Measurements from ENCODE around the gene SCIMP.
"Not testable (repeated sequence)": the region's sequence is repeated elsewhere in the genome, so short reads cannot be mapped to it uniquely, and the experiment has no call there.

The SCIMP gene

GRCh38 chr17:5233492-5233891, 1.2 kb downstream of the SCIMP start:
- H3K27ac ChIP-seq (ENCODE audit: low read length); H3K9ac ChIP-seq (ENCODE audit: low read depth, low read length); H3K27me3 ChIP-seq (ENCODE audit: insufficient read depth, low read length); H3K9me3 ChIP-seq (ENCODE audit: insufficient read depth, low read depth, low read length); H3K36me3 ChIP-seq (ENCODE audit: insufficient read depth, low read depth, low read length); H3K4me1 ChIP-seq (ENCODE audit: insufficient read depth, low read length); H3K4me3 ChIP-seq (ENCODE audit: low read length): not testable (repeated sequence)

- no peak overlapping the region for H3K4me3 ChIP-seq (ENCODE audit: low read length)
- H3K9ac ChIP-seq (ENCODE audit: low read depth, low read length), result no peak overlapping the region
- H3K27me3 ChIP-seq (ENCODE audit: insufficient read depth, low read length), result no peaks in the 10 kb centered on the region
- H3K9me3 ChIP-seq (ENCODE audit: insufficient read depth, low read depth, low read length), result no peaks in the 10 kb centered on the region
- no peaks in the 10 kb centered on the region for H3K4me1 ChIP-seq (ENCODE audit: insufficient read depth, low read length)
- no peaks in the 10 kb centered on the region for H3K36me3 ChIP-seq (ENCODE audit: insufficient read depth, low read depth, low read length)
- no peak overlapping the region for H3K27ac ChIP-seq (ENCODE audit: low read length)
Measured at GRCh38 chr17:5226940-5227878, 7.5 kb downstream of the SCIMP start.

DNA sequence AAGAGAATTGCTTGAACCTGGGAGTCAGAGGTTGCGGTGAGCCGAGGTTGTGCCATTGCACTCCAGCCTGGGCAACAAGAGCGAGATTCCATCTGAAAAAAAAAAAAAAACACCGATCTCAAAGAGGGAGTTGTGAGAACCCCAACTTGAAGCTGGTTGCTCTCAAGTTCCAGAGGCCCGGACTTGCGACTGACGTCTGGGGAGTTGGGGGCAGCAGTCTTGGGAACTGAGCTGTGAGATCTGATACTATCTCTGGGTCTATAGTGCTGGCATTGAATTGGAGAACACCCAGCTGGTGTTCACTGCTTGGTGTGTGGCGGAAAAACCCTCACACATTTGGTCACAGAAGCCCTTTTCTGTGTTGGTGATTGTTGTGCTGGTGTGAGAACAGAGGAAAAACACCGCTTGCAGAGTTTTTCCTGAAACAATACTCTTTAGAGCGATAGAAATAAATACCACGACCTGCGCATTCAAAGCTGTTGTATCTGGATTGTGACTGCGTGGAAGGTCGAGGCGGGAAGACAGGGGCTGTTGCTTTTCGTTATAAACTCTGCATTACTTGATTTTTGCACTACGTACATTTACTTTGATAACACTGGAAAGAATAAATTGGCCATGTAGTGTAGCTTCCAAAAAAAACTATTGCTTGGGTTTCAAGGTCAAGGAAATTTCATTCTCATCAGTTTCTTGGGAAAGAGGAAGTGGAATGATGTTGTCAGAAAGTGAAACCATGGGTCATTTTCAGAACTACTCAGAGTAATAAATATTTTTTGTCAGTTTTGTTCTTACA, 8.8 kb downstream of the SCIMP start:
- Histone ChIP-seq H3K4me1 (ENCODE audit: insufficient read depth, low read length) (no peaks in the 10 kb centered on the region), H3K27ac (ENCODE audit: low read length) (no peak overlapping the region), H3K9ac (ENCODE audit: low read depth, low read length) (no peak overlapping the region), H3K27me3 (ENCODE audit: insufficient read depth, low read length) (no peaks in the 10 kb centered on the region), H3K9me3 (ENCODE audit: insufficient read depth, low read depth, low read length) (no peaks in the 10 kb centered on the region), H3K36me3 (ENCODE audit: insufficient read depth, low read depth, low read length) (no peaks in the 10 kb centered on the region), H3K4me3 (ENCODE audit: low read length) (no peak overlapping the region)

DNA sequence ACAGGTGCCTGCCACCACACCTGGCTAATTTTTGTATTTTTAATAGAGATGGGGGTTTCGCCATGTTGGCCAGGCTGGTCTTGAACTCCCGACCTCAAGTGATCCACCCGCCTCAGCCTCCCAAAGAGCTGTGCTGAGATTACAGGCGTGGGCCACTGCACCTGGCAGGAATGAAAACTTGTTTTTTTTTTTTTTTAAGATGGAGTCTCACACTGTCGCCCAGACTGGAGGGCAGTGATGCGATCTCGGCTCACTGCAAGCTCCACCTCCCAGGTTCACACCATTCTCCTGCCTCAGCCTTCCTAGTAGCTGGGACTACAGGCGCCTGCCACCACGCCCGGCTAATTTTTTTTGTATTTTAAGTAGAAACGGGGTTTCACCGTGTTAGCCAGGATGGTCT, 12.7 kb downstream of the SCIMP start:
- H3K4me1 ChIP-seq (ENCODE audit: insufficient read depth, low read length); H3K36me3 ChIP-seq (ENCODE audit: insufficient read depth, low read depth, low read length); H3K27ac ChIP-seq (ENCODE audit: low read length); H3K4me3 ChIP-seq (ENCODE audit: low read length); H3K9ac ChIP-seq (ENCODE audit: low read depth, low read length); H3K27me3 ChIP-seq (ENCODE audit: insufficient read depth, low read length); H3K9me3 ChIP-seq (ENCODE audit: insufficient read depth, low read depth, low read length): not testable (repeated sequence)

DNA sequence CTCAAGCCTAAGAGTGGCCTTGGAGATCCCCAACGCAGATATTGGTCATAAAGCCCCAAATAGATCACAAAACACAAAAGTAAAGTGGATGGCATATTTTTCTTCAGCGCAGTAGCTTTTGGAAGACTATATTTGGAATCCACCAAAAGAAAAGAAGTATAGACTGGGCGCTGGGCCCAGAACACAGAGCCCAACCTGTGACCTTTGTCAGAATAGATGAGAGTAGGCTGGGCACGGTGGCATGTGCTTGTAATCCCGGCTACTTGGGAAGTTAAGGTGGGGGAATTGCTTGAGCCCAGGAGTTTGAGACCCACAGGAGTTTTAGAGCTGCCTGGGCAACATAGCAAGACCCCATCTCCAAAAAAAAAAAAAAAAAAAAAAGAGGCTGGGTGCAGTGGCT, 14.6 kb downstream of the SCIMP start:
- Histone ChIP-seq H3K27ac (ENCODE audit: low read length) (no peak overlapping the region), H3K27me3 (ENCODE audit: insufficient read depth, low read length) (no peaks in the 10 kb centered on the region), H3K9me3 (ENCODE audit: insufficient read depth, low read depth, low read length) (no peaks in the 10 kb centered on the region), H3K4me1 (ENCODE audit: insufficient read depth, low read length) (no peaks in the 10 kb centered on the region), H3K9ac (ENCODE audit: low read depth, low read length) (no peak overlapping the region), H3K36me3 (ENCODE audit: insufficient read depth, low read depth, low read length) (no peaks in the 10 kb centered on the region; the same call in 1 of the 2 replicates), H3K4me3 (ENCODE audit: low read length) (no peak overlapping the region)

DNA sequence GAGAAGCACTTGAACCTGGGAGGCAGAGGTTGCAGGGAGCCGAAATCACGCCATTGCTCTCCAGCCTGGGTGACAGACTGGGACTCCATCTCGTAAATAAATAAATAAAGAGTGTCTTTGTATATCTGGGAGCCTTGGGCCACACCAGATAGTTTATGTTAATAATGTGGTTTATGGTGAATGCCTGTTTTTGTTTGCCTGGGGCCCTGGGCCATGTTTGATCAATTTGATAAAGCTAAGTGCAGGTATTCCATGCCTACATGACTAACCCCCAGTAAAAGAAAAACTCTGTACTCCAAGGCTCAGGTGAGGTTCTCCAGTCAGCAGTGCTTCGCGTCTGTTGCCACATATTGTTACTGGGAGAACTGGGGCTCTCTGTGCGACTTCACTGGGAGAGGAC, 15.1 kb downstream of the SCIMP start:
- no peaks in the 10 kb centered on the region for H3K27me3 ChIP-seq (ENCODE audit: insufficient read depth, low read length)
- no peaks in the 10 kb centered on the region; the same call in 1 of the 2 replicates for H3K36me3 ChIP-seq (ENCODE audit: insufficient read depth, low read depth, low read length)
- H3K4me1 ChIP-seq (ENCODE audit: insufficient read depth, low read length), result no peaks in the 10 kb centered on the region
- H3K9me3 ChIP-seq (ENCODE audit: insufficient read depth, low read depth, low read length), result no peaks in the 10 kb centered on the region
- H3K27ac ChIP-seq (ENCODE audit: low read length), result no peak overlapping the region
- H3K4me3 ChIP-seq (ENCODE audit: low read length), result no peak overlapping the region
- no peak overlapping the region for H3K9ac ChIP-seq (ENCODE audit: low read depth, low read length)

- not testable (repeated sequence) for H3K4me3 ChIP-seq (ENCODE audit: low read length); H3K27ac ChIP-seq (ENCODE audit: low read length); H3K36me3 ChIP-seq (ENCODE audit: insufficient read depth, low read depth, low read length); H3K27me3 ChIP-seq (ENCODE audit: insufficient read depth, low read length); H3K9ac ChIP-seq (ENCODE audit: low read depth, low read length); H3K4me1 ChIP-seq (ENCODE audit: insufficient read depth, low read length); H3K9me3 ChIP-seq (ENCODE audit: insufficient read depth, low read depth, low read length)
Measured at GRCh38 chr17:5217562-5217961, 17.1 kb downstream of the SCIMP start.

DNA sequence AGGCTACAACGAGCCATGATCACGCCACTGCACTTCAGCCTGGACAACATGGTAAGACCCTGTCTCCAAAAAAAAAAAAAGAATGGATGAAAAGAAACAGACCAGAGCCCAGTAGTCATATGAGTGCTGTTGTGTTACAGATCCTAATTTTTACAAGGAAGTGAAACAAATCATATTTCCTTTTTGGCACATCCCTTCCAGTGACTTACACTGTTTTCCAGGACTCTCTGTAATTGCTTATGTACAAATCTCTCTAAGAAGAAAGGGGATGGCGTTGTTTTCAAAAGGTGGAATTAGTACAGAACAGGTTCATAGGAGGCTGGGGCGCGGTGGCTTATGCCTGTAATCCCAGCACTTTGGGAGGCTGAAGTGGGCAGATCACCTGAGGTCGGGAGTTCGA, 23.2 kb downstream of the SCIMP start:
- no peaks in the 10 kb centered on the region for H3K4me1 ChIP-seq (ENCODE audit: insufficient read depth, low read length)
- H3K36me3 ChIP-seq (ENCODE audit: insufficient read depth, low read depth, low read length), result no peaks in the 10 kb centered on the region; the same call in 1 of the 2 replicates
- no peaks in the 10 kb centered on the region for H3K9me3 ChIP-seq (ENCODE audit: insufficient read depth, low read depth, low read length)
- H3K9ac ChIP-seq (ENCODE audit: low read depth, low read length), result no peak overlapping the region
- no peak overlapping the region for H3K27ac ChIP-seq (ENCODE audit: low read length)
- H3K4me3 ChIP-seq (ENCODE audit: low read length), result no peak overlapping the region
- no peaks in the 10 kb centered on the region for H3K27me3 ChIP-seq (ENCODE audit: insufficient read depth, low read length)

DNA sequence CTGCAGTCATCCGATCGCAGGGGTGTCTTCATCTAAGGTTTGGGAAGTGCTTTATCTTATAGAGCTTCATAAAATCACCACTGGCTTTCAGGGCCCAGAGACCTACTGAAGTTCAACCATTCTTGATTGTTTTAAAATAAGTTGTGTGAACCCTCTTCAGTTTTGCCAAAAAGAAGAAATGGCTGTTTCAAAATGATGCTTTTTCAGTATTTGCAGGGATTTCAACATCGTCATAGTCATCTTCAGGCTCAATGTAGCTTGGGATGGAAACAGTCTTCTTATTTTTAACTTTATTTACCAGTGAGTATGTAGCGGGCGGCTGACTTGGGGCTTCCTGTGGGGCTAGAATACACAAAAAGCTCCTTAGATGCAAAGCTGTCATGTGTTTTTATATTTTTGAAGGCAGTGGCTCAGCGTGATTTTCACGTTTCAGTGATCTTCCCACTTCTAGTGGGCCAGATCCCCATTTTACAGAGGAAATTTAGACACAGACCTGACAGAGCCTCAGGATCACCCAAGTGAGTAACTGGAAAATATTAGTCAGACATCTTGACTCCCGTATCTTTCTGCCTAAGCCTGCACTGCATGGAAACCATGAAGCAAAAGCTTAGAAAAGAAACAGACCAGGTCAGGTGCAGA, 23.9 kb downstream of the SCIMP start:
- no peak overlapping the region for H3K27ac ChIP-seq (ENCODE audit: low read length)
- H3K27me3 ChIP-seq (ENCODE audit: insufficient read depth, low read length), result no peaks in the 10 kb centered on the region
- no peaks in the 10 kb centered on the region for H3K4me1 ChIP-seq (ENCODE audit: insufficient read depth, low read length)
- no peak overlapping the region for H3K4me3 ChIP-seq (ENCODE audit: low read length)
- H3K9me3 ChIP-seq (ENCODE audit: insufficient read depth, low read depth, low read length), result no peaks in the 10 kb centered on the region
- no peak overlapping the region for H3K9ac ChIP-seq (ENCODE audit: low read depth, low read length)
- H3K36me3 ChIP-seq (ENCODE audit: insufficient read depth, low read depth, low read length), result no peaks in the 10 kb centered on the region; the same call in 1 of the 2 replicates

DNA sequence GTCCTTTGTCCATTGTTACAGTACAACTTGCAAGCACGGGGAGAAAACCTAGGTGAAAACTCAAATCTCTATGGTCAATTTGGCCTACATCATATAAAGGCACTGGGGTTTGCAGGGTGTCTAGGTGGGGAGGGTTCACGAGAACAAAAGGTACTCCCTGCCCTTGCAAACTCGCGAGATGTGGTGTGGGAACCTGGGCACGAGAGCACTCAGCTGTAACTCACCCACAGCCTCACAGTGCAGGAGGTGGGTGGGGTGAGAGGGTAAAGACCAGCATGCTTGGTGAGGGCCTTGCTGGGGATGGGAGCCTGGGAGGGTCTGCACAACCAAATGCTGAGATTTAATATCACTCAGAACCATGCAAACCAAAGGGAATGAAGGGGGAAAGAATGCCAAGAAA, 24.6 kb downstream of the SCIMP start:
- no peak overlapping the region for H3K27ac ChIP-seq (ENCODE audit: low read length)
- H3K9ac ChIP-seq (ENCODE audit: low read depth, low read length), result no peak overlapping the region
- H3K9me3 ChIP-seq (ENCODE audit: insufficient read depth, low read depth, low read length), result no peaks in the 10 kb centered on the region
- H3K4me1 ChIP-seq (ENCODE audit: insufficient read depth, low read length), result no peaks in the 10 kb centered on the region
- H3K27me3 ChIP-seq (ENCODE audit: insufficient read depth, low read length), result no peaks in the 10 kb centered on the region
- no peak overlapping the region for H3K4me3 ChIP-seq (ENCODE audit: low read length)
- H3K36me3 ChIP-seq (ENCODE audit: insufficient read depth, low read depth, low read length), result no peaks in the 10 kb centered on the region

GRCh38 chr17:5209396-5209795, 25.3 kb downstream of the SCIMP start:
- Histone ChIP-seq H3K36me3 (ENCODE audit: insufficient read depth, low read depth, low read length) (no peaks in the 10 kb centered on the region), H3K4me1 (ENCODE audit: insufficient read depth, low read length) (no peaks in the 10 kb centered on the region), H3K9ac (ENCODE audit: low read depth, low read length) (no peak overlapping the region), H3K27me3 (ENCODE audit: insufficient read depth, low read length) (no peaks in the 10 kb centered on the region), H3K4me3 (ENCODE audit: low read length) (no peak overlapping the region), H3K27ac (ENCODE audit: low read length) (no peak overlapping the region), H3K9me3 (ENCODE audit: insufficient read depth, low read depth, low read length) (no peaks in the 10 kb centered on the region)

All from iPS-20b (cell line).